Naive thymus-derived CD4-positive, alpha-beta T cell (primary cell): ENCODE measurements around the gene BRDT. TPM values are rescaled to one million over a fixed set of nuclear protein-coding genes. Genes with fewer than 3 reads are reported as not detected.

ENCODE experiments used
- ATAC-seq: fragments of 150-1000 bp; cut with Tn5 transposase; 2 replicates; pipeline ENCODE4 v1.10.0; 2021; ENCODE audit warnings: mild to moderate bottlenecking, moderate library complexity
- CTCF ChIA-PET: fragments of 350-600 bp; sonication (Branson Sonifier 250); formaldehyde crosslinking; loops from one replicate; lab custom pipeline; 2021; ENCODE audit warnings: antibody characterized with exemption; lab: Charles Lee
- POLR2A ChIA-PET: fragments of 350-600 bp; sonication (Branson Sonifier 250); formaldehyde crosslinking; loops from one replicate; lab custom pipeline; 2021; ENCODE audit warnings: antibody characterized with exemption, inconsistent platforms; lab: Charles Lee
- DNase-seq, 9 donors: peaks; one replicate each; pipeline versions ENCODE4 v3.0.0 to v3.0.0-alpha.2; 2020 to 2022; ENCODE audit warnings: mixed read lengths in 1 of 9
- H3K27ac ChIP-seq: one replicate; pipeline ENCODE4 v1.7.0; 2013; ENCODE audit warnings: mild to moderate bottlenecking, low read depth, low read length, moderate library complexity
- H3K27me3 ChIP-seq, 2 donors: one replicate each; pipeline ENCODE4 v1.7.0; 2013; ENCODE audit warnings: low read length in 2 of 2, mild to moderate bottlenecking in 2 of 2, moderate library complexity in 2 of 2; ENCODE audit not compliant: control insufficient read depth in 2 of 2, insufficient read depth in 2 of 2
- H3K36me3 ChIP-seq, 3 experiments: 1 replicate in 2 of 3; 2 replicates in 1 of 3; pipeline ENCODE4 v1.7.0; 2013; ENCODE audit warnings: low read length in 3 of 3, mild to moderate bottlenecking in 3 of 3, moderate library complexity in 1 of 3; ENCODE audit not compliant: insufficient read depth in 3 of 3, control insufficient read depth in 2 of 3
- H3K4me1 ChIP-seq, 2 donors: one replicate each; pipeline ENCODE4 v1.7.0; 2013; ENCODE audit warnings: low read length in 2 of 2, mild to moderate bottlenecking in 2 of 2, moderate library complexity in 1 of 2; ENCODE audit not compliant: control insufficient read depth in 2 of 2, insufficient read depth in 2 of 2
- H3K4me3 ChIP-seq: 2 replicates; pipeline ENCODE4 v1.7.0; 2013; ENCODE audit warnings: mild to moderate bottlenecking, low read length
- H3K9me3 ChIP-seq, 3 experiments: 1 replicate in 2 of 3; 2 replicates in 1 of 3; pipeline ENCODE4 v1.7.0; 2013; ENCODE audit warnings: low read length in 3 of 3; ENCODE audit not compliant: control insufficient read depth in 2 of 3
- H3K27ac Mint-ChIP-seq, 9 donors: one replicate each; pipeline ENCODE4 v1.8.0; 2020 to 2022; ENCODE audit warnings: mixed read lengths in 9 of 9, mild to moderate bottlenecking in 8 of 9, moderate library complexity in 5 of 9, inconsistent platforms in 2 of 9
- H3K27me3 Mint-ChIP-seq, 5 donors: one replicate each; pipeline ENCODE4 v1.8.0; 2021 to 2022; ENCODE audit warnings: mixed read lengths in 5 of 5, mild to moderate bottlenecking in 1 of 5
- H3K36me3 Mint-ChIP-seq, 5 donors: one replicate each; pipeline ENCODE4 v1.8.0; 2020 to 2022; ENCODE audit warnings: mixed read lengths in 5 of 5, mild to moderate bottlenecking in 3 of 5, inconsistent platforms in 1 of 5
- H3K4me1 Mint-ChIP-seq, 7 donors: one replicate each; pipeline ENCODE4 v1.8.0; 2020 to 2022; ENCODE audit warnings: mixed read lengths in 7 of 7, mild to moderate bottlenecking in 3 of 7, inconsistent platforms in 1 of 7
- H3K4me3 Mint-ChIP-seq, 10 donors: one replicate each; pipeline ENCODE4 v1.8.0; 2020 to 2022; ENCODE audit warnings: mild to moderate bottlenecking in 10 of 10, mixed read lengths in 10 of 10, moderate library complexity in 6 of 10, inconsistent platforms in 2 of 10
- H3K9me3 Mint-ChIP-seq, 11 donors: one replicate each; pipeline ENCODE4 v1.8.0; 2020 to 2022; ENCODE audit warnings: mixed read lengths in 11 of 11, mild to moderate bottlenecking in 4 of 11, inconsistent platforms in 1 of 11, moderate library complexity in 1 of 11
- intact Hi-C, 2 donors: fragments of 100-400 bp; cut with micrococcal nuclease; formaldehyde crosslinking; loops; one replicate each; pipeline ENCODE4 v1.15.1; 2023
- polyA plus RNA-seq, 2 donors: library from polyadenylated mRNA; unstranded; fragments of 300-500 nt; fragmentation: Illumina TruSeq; gene quantifications; one replicate each; pipeline ENCODE4 v1.2.3, GENCODE V29; 2021
- total RNA-seq, 6 experiments: library from RNA in 5 of 6; stranded (reverse) in 5 of 6; gene quantifications; 1 replicate in 5 of 6; 2 replicates in 1 of 6; pipeline ENCODE4 v1.2.3 and lab custom pipeline; 2021 to 2026

Gene BRDT
- total and polyA plus RNA-seq, 7 experiments from 2014 or later = not detected

GRCh38 chr1:91916811-91917460, 32.3 kb upstream of the BRDT start:
- no peak overlapping the region for H3K27ac ChIP-seq
- DNase-seq = no peak
- H3K27me3 ChIP-seq = no peaks in the 10 kb centered on the region
- H3K4me3 Mint-ChIP-seq = no peak overlapping the region
- H3K36me3 Mint-ChIP-seq = no peaks in the 10 kb centered on the region
- intact Hi-C loops = no loop called here
- CTCF ChIA-PET = no interaction called here
- no peaks in the 10 kb centered on the region for H3K4me1 ChIP-seq
- peaks cover 0 to 11% (median 0%) of the 10 kb centered on the region in 5 donors for H3K27me3 Mint-ChIP-seq
- POLR2A ChIA-PET = no interaction called here
- no peak overlapping the region for H3K27ac Mint-ChIP-seq
- H3K36me3 ChIP-seq = no peaks in the 10 kb centered on the region
- ATAC-seq = no peak
- no peak overlapping the region for H3K4me3 ChIP-seq
- H3K4me1 Mint-ChIP-seq = peaks cover 0 to 1% (median 0%) of the 10 kb centered on the region in 7 donors
- no peaks in the 10 kb centered on the region for H3K9me3 ChIP-seq
- no peaks in the 10 kb centered on the region for H3K9me3 Mint-ChIP-seq

GRCh38 chr1:91919962-91920361, 29.2 kb upstream of the BRDT start:
- Mint-ChIP-seq H3K27ac (no peak overlapping the region), H3K9me3 (peaks cover 0 to 2% (median 0%) of the 10 kb centered on the region in 11 donors), H3K27me3 (peaks cover 0 to 5% (median 0%) of the 10 kb centered on the region in 5 donors), H3K4me1 (peaks cover 0 to 7% (median 0%) of the 10 kb centered on the region in 7 donors), H3K4me3 (no peak overlapping the region), H3K36me3 (peaks cover 0 to 2% (median 0%) of the 10 kb centered on the region in 5 donors)
- intact Hi-C loops = no loop called here
- H3K4me3 ChIP-seq = no peak overlapping the region
- no peak overlapping the region for H3K27ac ChIP-seq
- no peaks in the 10 kb centered on the region for H3K36me3 ChIP-seq
- ATAC-seq (no peak), DNase-seq (no peak)
- no peaks in the 10 kb centered on the region for H3K4me1 ChIP-seq
- no peaks in the 10 kb centered on the region for H3K27me3 ChIP-seq
- ChIA-PET CTCF (no interaction called here), POLR2A (no interaction called here)
- no peaks in the 10 kb centered on the region for H3K9me3 ChIP-seq

- ATAC-seq (no peak), DNase-seq (no peak)
- ChIA-PET CTCF (interaction anchor here (1.1 to 6.2 kb wide), 3 partner anchors 40 to 411 kb away, joined by 3 to 106 read pairs (median 5); no protein-coding TSS in a partner anchor), POLR2A (no interaction called here)
- intact Hi-C loops = loop anchor here in 1 of 2 donors (2.0 kb wide), 1 partner anchor 39 kb away; no protein-coding TSS in a partner anchor
- Histone ChIP-seq H3K9me3 (no peaks in the 10 kb centered on the region), H3K4me1 (peaks cover 0 to 3% of the 10 kb centered on the region in 2 donors), H3K27me3 (no peaks in the 10 kb centered on the region), H3K4me3 (no peak overlapping the region), H3K27ac (no peak overlapping the region), H3K36me3 (no peaks in the 10 kb centered on the region)
- peaks cover 0 to 2% (median 0%) of the 10 kb centered on the region in 11 donors for H3K9me3 Mint-ChIP-seq
- peaks cover 0 to 3% (median 0%) of the 10 kb centered on the region in 5 donors for H3K27me3 Mint-ChIP-seq
- H3K27ac Mint-ChIP-seq = no peak overlapping the region
- H3K4me1 Mint-ChIP-seq = peaks cover 0 to 7% (median 0%) of the 10 kb centered on the region in 7 donors
- no peak overlapping the region for H3K4me3 Mint-ChIP-seq
- H3K36me3 Mint-ChIP-seq = peaks cover 0 to 2% (median 0%) of the 10 kb centered on the region in 5 donors
Observed at GRCh38 chr1:91924146-91924545, 25.1 kb upstream of the BRDT start.

GRCh38 chr1:91925644-91926435, 23.4 kb upstream of the BRDT start:
- no peak overlapping the region for H3K27ac ChIP-seq
- ChIA-PET POLR2A (no interaction called here), CTCF (interaction anchor here (0.8 to 6.8 kb wide), 8 partner anchors 29 to 760 kb away, joined by 3 to 106 read pairs (median 4); no protein-coding TSS in a partner anchor)
- H3K9me3 ChIP-seq = no peaks in the 10 kb centered on the region
- Mint-ChIP-seq H3K4me1 (peaks cover 0 to 9% (median 0%) of the 10 kb centered on the region in 7 donors), H3K27ac (peak overlapping the region in 2 of 9 donors; percentile 38 to 62), H3K27me3 (peaks cover 0 to 3% (median 0%) of the 10 kb centered on the region in 5 donors), H3K36me3 (peaks cover 0 to 2% (median 0%) of the 10 kb centered on the region in 5 donors), H3K9me3 (peaks cover 0 to 2% (median 0%) of the 10 kb centered on the region in 11 donors), H3K4me3 (no peak overlapping the region)
- H3K27me3 ChIP-seq = no peaks in the 10 kb centered on the region
- H3K36me3 ChIP-seq = no peaks in the 10 kb centered on the region
- no peak overlapping the region for H3K4me3 ChIP-seq
- intact Hi-C loops = loop anchor here (2.0 to 5.0 kb wide), 4 partner anchors 41 to 759 kb away; partner anchors contain the start of gene HFM1 (in 1 of the 2)
- peaks cover 0 to 3% of the 10 kb centered on the region in 2 donors for H3K4me1 ChIP-seq
- ATAC-seq (no peak), DNase-seq (no peak)

GRCh38 chr1:91928026-91928425, 21.2 kb upstream of the BRDT start:
- Mint-ChIP-seq H3K27me3 (no peaks in the 10 kb centered on the region), H3K36me3 (peaks cover 0 to 2% (median 0%) of the 10 kb centered on the region in 5 donors), H3K4me3 (no peak overlapping the region), H3K27ac (no peak overlapping the region), H3K9me3 (peaks cover 0 to 2% (median 0%) of the 10 kb centered on the region in 11 donors), H3K4me1 (peaks cover 0 to 9% (median 0%) of the 10 kb centered on the region in 7 donors)
- ChIA-PET POLR2A (no interaction called here), CTCF (interaction anchor here (0.6 to 6.8 kb wide), 9 partner anchors 39 to 648 kb away, joined by 3 to 106 read pairs (median 3); no protein-coding TSS in a partner anchor)
- ATAC-seq = no peak
- H3K4me1 ChIP-seq = peaks cover 0 to 3% of the 10 kb centered on the region in 2 donors
- DNase-seq = no peak
- no peak overlapping the region for H3K27ac ChIP-seq
- no peaks in the 10 kb centered on the region for H3K27me3 ChIP-seq
- intact Hi-C loops = loop anchor here (5.0 kb wide), 2 partner anchors 526 to 761 kb away; partner anchors contain the start of gene HFM1 (in 1 of the 2)
- no peak overlapping the region for H3K4me3 ChIP-seq
- no peaks in the 10 kb centered on the region for H3K36me3 ChIP-seq
- no peaks in the 10 kb centered on the region for H3K9me3 ChIP-seq

- Mint-ChIP-seq H3K27me3 (no peaks in the 10 kb centered on the region), H3K36me3 (no peaks in the 10 kb centered on the region), H3K4me1 (peaks cover 0 to 5% (median 0%) of the 10 kb centered on the region in 7 donors), H3K4me3 (no peak overlapping the region), H3K27ac (no peak overlapping the region), H3K9me3 (no peaks in the 10 kb centered on the region)
- intact Hi-C loops = loop anchor here (5.0 kb wide), 2 partner anchors 527 to 762 kb away; partner anchors contain the start of gene HFM1 (in 1 of the 2)
- ChIA-PET POLR2A (no interaction called here), CTCF (interaction anchor here (0.6 to 6.8 kb wide), 5 partner anchors 26 to 646 kb away, joined by 3 to 106 read pairs (median 8); no protein-coding TSS in a partner anchor)
- ATAC-seq (no peak), DNase-seq (no peak)
- no peak overlapping the region for H3K27ac ChIP-seq
- H3K36me3 ChIP-seq = no peaks in the 10 kb centered on the region
- H3K4me1 ChIP-seq = peaks cover 0 to 3% of the 10 kb centered on the region in 2 donors
- no peaks in the 10 kb centered on the region for H3K9me3 ChIP-seq
- no peak overlapping the region for H3K4me3 ChIP-seq
- no peaks in the 10 kb centered on the region for H3K27me3 ChIP-seq
Observed at GRCh38 chr1:91929250-91929649, 20.0 kb upstream of the BRDT start.
